HL-60 (cell line): ENCODE measurements around the gene CBX8.
A peak's percentile ranks its signal among the peaks of the same experiment; 100 is the strongest.

Experiments
- DNase-seq, 2 experiments: peaks; one replicate each; pipeline ENCODE4 v3.0.0-alpha.2; 2010 to 2020; ENCODE audit warnings: low read depth in 1 of 2, low spot score in 1 of 2
- H3K27ac ChIP-seq: fragments of 250-450 bp; sonication (Bioruptor Pico); replicated peaks from 2 replicates; pipeline ENCODE4 v1.5.1; 2020; ENCODE audit warnings: mild to moderate bottlenecking, moderate library complexity
- H3K27me3 ChIP-seq: fragments of 250-450 bp; sonication (Bioruptor Pico); 2 replicates; pipeline ENCODE4 v1.5.1; 2021; ENCODE audit warnings: mild to moderate bottlenecking, moderate library complexity; ENCODE audit not compliant: insufficient read depth, poor library complexity, severe bottlenecking
- H3K4me3 ChIP-seq: replicated peaks from 2 replicates; pipeline ENCODE4 v1.5.1; 2011; ENCODE audit warnings: mild to moderate bottlenecking, control low read depth, low read length; ENCODE audit not compliant: insufficient read depth
- GABPA ChIP-seq: IDR thresholded peaks from 2 replicates; pipeline ENCODE4 v1.6.1; 2012; ENCODE audit warnings: low read depth
- POLR2AphosphoS5 ChIP-seq: IDR thresholded peaks from 2 replicates; pipeline ENCODE4 v1.6.1; 2012; ENCODE audit warnings: low read depth
- SPI1 ChIP-seq: IDR thresholded peaks from 2 replicates; pipeline ENCODE4 v1.6.1; 2012; ENCODE audit warnings: low read depth, mild to moderate bottlenecking, borderline replicate concordance
- TF ChIP-seq, protein P1 (sequence below): IDR thresholded peaks from one replicate; pipeline ENCODE4 v1.5.1; 2011; ENCODE audit warnings: low read length, control low read depth, inconsistent platforms; ENCODE audit not compliant: insufficient read depth
- TF ChIP-seq, protein P2 (sequence below): IDR thresholded peaks from 2 replicates; pipeline ENCODE4 v1.6.1; 2012; ENCODE audit warnings: low read depth; ENCODE audit not compliant: insufficient replicate concordance

CBX8 gene

DNA sequence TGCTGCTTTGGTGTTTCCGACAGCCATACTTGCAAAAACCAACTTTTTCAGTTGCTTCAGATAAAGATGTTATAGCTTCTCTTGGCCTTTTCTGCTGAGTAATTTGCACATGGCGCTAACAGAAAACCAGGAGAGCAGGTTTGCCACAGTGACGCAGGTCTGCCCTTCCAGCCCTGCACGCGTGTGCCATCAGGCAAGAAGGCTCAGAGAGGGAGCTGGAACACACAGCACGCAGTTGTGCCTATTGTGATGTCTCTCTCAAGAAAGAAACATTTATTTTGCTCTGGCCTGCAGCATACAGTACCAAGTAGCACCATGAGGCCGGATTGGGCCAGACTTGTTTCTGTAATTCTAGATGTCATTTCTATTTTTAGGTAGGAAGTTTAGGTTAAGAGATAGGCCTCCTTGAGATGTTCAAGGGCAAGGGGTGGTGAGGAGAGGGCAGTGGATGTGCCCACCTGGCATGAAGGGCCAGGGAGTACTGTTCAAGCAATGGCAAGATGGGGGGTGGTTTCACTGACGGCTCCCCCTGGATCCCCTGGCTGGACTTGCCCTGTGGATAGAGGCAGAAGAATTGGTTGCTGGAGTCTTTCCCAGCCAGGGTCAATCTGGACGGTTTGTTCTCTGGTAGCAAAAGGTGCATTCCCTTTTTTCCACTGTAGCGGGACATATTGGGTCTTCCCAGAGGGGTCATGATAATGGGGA lies 17.1 kb downstream of the CBX8 start:
- Histone ChIP-seq H3K27me3 (peaks cover 23% of the 10 kb centered on the region), H3K4me3 (no peak overlapping the region), H3K27ac (no peak overlapping the region)
- no peak for DNase-seq
- TF ChIP-seq SPI1: no peak
- no peak for TF ChIP-seq GABPA
- TF ChIP-seq POLR2AphosphoS5: no peak
- TF ChIP-seq, protein P1, sequence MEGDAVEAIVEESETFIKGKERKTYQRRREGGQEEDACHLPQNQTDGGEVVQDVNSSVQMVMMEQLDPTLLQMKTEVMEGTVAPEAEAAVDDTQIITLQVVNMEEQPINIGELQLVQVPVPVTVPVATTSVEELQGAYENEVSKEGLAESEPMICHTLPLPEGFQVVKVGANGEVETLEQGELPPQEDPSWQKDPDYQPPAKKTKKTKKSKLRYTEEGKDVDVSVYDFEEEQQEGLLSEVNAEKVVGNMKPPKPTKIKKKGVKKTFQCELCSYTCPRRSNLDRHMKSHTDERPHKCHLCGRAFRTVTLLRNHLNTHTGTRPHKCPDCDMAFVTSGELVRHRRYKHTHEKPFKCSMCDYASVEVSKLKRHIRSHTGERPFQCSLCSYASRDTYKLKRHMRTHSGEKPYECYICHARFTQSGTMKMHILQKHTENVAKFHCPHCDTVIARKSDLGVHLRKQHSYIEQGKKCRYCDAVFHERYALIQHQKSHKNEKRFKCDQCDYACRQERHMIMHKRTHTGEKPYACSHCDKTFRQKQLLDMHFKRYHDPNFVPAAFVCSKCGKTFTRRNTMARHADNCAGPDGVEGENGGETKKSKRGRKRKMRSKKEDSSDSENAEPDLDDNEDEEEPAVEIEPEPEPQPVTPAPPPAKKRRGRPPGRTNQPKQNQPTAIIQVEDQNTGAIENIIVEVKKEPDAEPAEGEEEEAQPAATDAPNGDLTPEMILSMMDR: no peak
- TF ChIP-seq, protein P2, sequence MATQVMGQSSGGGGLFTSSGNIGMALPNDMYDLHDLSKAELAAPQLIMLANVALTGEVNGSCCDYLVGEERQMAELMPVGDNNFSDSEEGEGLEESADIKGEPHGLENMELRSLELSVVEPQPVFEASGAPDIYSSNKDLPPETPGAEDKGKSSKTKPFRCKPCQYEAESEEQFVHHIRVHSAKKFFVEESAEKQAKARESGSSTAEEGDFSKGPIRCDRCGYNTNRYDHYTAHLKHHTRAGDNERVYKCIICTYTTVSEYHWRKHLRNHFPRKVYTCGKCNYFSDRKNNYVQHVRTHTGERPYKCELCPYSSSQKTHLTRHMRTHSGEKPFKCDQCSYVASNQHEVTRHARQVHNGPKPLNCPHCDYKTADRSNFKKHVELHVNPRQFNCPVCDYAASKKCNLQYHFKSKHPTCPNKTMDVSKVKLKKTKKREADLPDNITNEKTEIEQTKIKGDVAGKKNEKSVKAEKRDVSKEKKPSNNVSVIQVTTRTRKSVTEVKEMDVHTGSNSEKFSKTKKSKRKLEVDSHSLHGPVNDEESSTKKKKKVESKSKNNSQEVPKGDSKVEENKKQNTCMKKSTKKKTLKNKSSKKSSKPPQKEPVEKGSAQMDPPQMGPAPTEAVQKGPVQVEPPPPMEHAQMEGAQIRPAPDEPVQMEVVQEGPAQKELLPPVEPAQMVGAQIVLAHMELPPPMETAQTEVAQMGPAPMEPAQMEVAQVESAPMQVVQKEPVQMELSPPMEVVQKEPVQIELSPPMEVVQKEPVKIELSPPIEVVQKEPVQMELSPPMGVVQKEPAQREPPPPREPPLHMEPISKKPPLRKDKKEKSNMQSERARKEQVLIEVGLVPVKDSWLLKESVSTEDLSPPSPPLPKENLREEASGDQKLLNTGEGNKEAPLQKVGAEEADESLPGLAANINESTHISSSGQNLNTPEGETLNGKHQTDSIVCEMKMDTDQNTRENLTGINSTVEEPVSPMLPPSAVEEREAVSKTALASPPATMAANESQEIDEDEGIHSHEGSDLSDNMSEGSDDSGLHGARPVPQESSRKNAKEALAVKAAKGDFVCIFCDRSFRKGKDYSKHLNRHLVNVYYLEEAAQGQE: no peak

DNA sequence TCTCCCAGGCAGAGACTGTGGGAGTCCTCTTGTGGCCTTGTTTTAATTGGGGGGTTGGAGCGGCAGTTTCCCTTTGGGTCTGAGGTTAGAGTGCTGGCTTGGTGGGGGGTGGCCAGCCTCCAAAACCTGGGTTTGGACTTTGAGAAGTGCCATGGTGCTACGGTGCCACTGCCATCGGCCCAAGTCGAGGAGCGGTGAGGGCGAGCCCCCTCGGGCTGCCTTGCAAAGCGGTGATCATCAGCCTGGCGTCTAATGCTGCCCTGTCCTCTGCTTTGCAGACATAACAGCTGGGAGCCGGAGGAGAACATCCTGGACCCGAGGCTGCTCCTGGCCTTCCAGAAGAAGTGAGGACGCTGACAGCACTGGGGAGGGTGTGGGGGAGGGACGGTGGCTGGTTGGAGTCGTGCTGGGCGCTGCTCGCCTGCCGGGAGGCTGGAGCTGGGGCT lies 17.8 kb downstream of the CBX8 start:
- Histone ChIP-seq H3K27me3 (peaks cover 25% of the 10 kb centered on the region), H3K4me3 (no peak overlapping the region), H3K27ac (no peak overlapping the region)
- DNase-seq: no peak
- no peak for TF ChIP-seq POLR2AphosphoS5
- no peak for TF ChIP-seq SPI1
- TF ChIP-seq, protein P2: no peak
- TF ChIP-seq, protein P1: no peak
- TF ChIP-seq GABPA: no peak

DNA sequence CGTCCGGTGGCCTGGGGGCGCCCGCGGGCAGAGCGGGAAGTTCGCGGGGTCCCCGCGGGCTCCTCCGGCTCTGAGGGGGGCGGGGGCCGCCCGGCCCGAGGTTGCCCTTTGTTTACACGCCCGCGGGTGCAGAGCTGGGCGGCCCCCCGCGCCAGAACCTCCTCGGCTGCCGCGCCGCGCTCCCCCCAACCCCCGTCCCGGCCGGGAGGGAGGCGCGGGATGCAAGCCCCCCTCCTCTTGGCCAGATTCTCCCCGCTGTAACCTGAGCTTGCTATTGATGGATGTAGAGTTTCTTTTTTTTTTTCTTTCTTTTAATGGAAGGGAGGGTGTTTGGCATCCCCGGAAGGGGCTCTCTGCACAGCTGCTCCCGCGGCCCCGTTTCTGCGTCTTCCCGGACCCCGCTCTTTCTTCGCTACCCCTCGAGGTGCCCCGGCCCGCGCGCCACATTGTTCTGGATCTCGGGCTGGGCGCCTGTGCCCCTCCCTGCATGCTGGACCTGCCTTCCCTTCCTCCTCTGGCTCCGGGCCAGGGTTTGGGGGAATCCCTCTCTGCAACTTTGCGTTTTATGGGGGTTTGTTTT lies 18.3 kb downstream of the CBX8 start:
- TF ChIP-seq GABPA: no peak
- TF ChIP-seq SPI1: no peak
- Histone ChIP-seq H3K4me3 (peak overlapping the region; percentile 60), H3K27me3 (peaks cover 28% of the 10 kb centered on the region), H3K27ac (no peak overlapping the region)
- DNase-seq: no peak

DNA sequence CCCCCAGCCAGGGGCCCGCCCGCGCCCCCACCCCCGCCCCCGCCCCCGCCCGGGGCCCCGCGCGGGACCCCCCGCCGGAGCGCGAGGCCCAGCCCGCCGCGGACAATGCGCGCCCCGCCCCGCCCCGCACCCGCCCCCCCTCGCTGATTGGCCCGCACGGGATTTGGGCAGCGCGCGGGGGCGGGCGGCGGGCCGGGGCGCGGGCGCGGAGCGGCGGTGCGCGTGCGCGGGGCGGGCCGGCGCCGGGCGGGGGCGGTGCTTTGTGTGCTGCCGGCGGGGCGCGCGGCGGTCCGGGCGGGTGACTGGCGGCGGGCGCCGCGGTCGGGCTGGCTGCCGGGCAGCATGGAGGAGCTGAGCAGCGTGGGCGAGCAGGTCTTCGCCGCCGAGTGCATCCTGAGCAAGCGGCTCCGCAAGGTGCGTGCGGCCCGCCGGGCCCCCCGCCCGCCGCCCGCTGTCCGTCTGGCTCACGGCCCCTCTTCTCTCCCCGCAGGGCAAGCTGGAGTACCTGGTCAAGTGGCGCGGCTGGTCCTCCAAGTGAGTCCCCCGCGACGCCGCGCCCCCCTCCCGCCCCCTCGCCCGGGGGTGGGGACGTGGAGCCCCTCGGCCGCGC lies 18.9 kb downstream of the CBX8 start, which contains the start of gene CBX2:
CBX2 (plus strand) TSS at position 255 of the 610 bp plus-strand sequence; CDS start at position 343, 88 bp downstream.
- Histone ChIP-seq H3K27ac (no peak within 1 kb of the TSS), H3K4me3 (peak within 1 kb of the TSS; percentile 60), H3K27me3 (peaks cover 31% of the 10 kb centered on the region)
- TF ChIP-seq, protein P2: no peak
- TF ChIP-seq, protein P1: no peak
- TF ChIP-seq POLR2AphosphoS5: no peak
- TF ChIP-seq SPI1: no peak
- TF ChIP-seq GABPA: no peak
- DNase-seq: peak in 1 of 2 experiments; percentile 58
